Endodermal cell (in vitro differentiated cells): ENCODE results near the gene ZDHHC19. TPM values are rescaled to one million over a fixed set of nuclear protein-coding genes. Genes with fewer than 3 reads are reported as not detected.

ENCODE experiments used
- DNase-seq: peaks from one replicate; pipeline ENCODE4 v3.0.0-alpha.2; 2017
- H3K27ac ChIP-seq: 2 replicates; pipeline ENCODE4 v1.5.1; 2013; ENCODE audit warnings: mild to moderate bottlenecking, low read depth, low read length, moderate library complexity
- H3K27me3 ChIP-seq: 2 replicates; pipeline ENCODE4 v1.6.1; 2013; ENCODE audit warnings: mild to moderate bottlenecking, low read length, moderate library complexity; ENCODE audit not compliant: insufficient read depth, control insufficient read depth, poor library complexity, severe bottlenecking
- H3K36me3 ChIP-seq: 2 replicates; pipeline ENCODE4 v1.7.0; 2013; ENCODE audit warnings: mild to moderate bottlenecking, low read length, moderate library complexity; ENCODE audit not compliant: control insufficient read depth, insufficient read depth
- H3K4me1 ChIP-seq: one replicate; pipeline ENCODE4 v1.7.0; 2013; ENCODE audit warnings: low read length; ENCODE audit not compliant: control insufficient read depth, insufficient read depth
- H3K4me3 ChIP-seq: 2 replicates; pipeline ENCODE4 v1.5.1; 2013; ENCODE audit warnings: mild to moderate bottlenecking, low read length, moderate library complexity
- H3K9ac ChIP-seq: 2 replicates; pipeline ENCODE4 v1.6.1; 2013; ENCODE audit warnings: mild to moderate bottlenecking, low read length, moderate library complexity; ENCODE audit not compliant: poor library complexity, severe bottlenecking; ENCODE audit errors: extremely low read depth
- H3K9me3 ChIP-seq: 2 replicates; pipeline ENCODE4 v1.6.1; 2013; ENCODE audit warnings: mild to moderate bottlenecking, low read length, moderate library complexity; ENCODE audit not compliant: control insufficient read depth
- H3K27ac Mint-ChIP-seq: 2 replicates; pipeline ENCODE4 v1.8.0; 2020; ENCODE audit warnings: mixed read lengths
- H3K27me3 Mint-ChIP-seq: 2 replicates; pipeline ENCODE4 v1.8.0; 2021; ENCODE audit warnings: mild to moderate bottlenecking, mixed read lengths; ENCODE audit not compliant: insufficient read depth
- H3K36me3 Mint-ChIP-seq: 2 replicates; pipeline ENCODE4 v1.8.0; 2020; ENCODE audit warnings: low read depth, mixed read lengths
- H3K4me1 Mint-ChIP-seq: 2 replicates; pipeline ENCODE4 v1.8.0; 2020; ENCODE audit warnings: mixed read lengths
- H3K4me3 Mint-ChIP-seq: 2 replicates; pipeline ENCODE4 v1.8.0; 2020; ENCODE audit warnings: mild to moderate bottlenecking, moderate library complexity, mixed read lengths
- H3K9me3 Mint-ChIP-seq: 2 replicates; pipeline ENCODE4 v1.8.0; 2020; ENCODE audit warnings: mild to moderate bottlenecking, mixed read lengths
- CTCF ChIP-seq: fragments of 200-600 bp; sonication (generic); conservative IDR thresholded peaks from 2 replicates; pipeline ENCODE4 v1.5.0; 2021; ENCODE audit warnings: antibody characterized with exemption, mild to moderate bottlenecking
- WGBS, 2 experiments: methylation state at CpG; one replicate each; pipeline versions ENCODE4 v1.1.5 to v1.1.7; 2013; ENCODE audit warnings: missing lambda C conversion rate in 2 of 2, mixed read lengths in 1 of 2; ENCODE audit not compliant: insufficient coverage in 1 of 2, insufficient read length in 1 of 2; 5-methylcytosine and 5-hydroxymethylcytosine counted together
- total RNA-seq, 2 donors: library from RNA; stranded (reverse); fragmentation: NEBNext Ultra II Directional in 1 of 2; extraction: Animal tissue kit (Norgen Biotek cat#: 25700) in 1 of 2; gene quantifications; 2 replicates in 1 of 2; 3 replicates in 1 of 2; pipeline ENCODE4 v1.2.1, GENCODE V29; 2021

ZDHHC19 gene
- total RNA-seq, 2 donors from 2014 or later: 0.86 TPM; not detected in 1

- no peak overlapping the region for H3K4me3 ChIP-seq
- no peak overlapping the region for H3K27ac ChIP-seq
- Mint-ChIP-seq H3K4me3 (no peak overlapping the region), H3K9me3 (no peaks in the 10 kb centered on the region), H3K36me3 (no peaks in the 10 kb centered on the region), H3K4me1 (no peaks in the 10 kb centered on the region), H3K27me3 (no peaks in the 10 kb centered on the region), H3K27ac (no peak overlapping the region)
- 91 to 100% methylated on average over 4 to 5 of the region's 5 CpGs for WGBS, 2 experiments
- H3K27me3 ChIP-seq: no peaks in the 10 kb centered on the region
- H3K9ac ChIP-seq: no peak overlapping the region
- no peaks in the 10 kb centered on the region for H3K36me3 ChIP-seq
- no peaks in the 10 kb centered on the region for H3K4me1 ChIP-seq
- H3K9me3 ChIP-seq: no peaks in the 10 kb centered on the region
- DNase-seq: no peak
- TF ChIP-seq CTCF: no peak
Measured at GRCh38 chr3:196169836-196170240, 41.4 kb downstream of the ZDHHC19 start.

GRCh38 chr3:196168808-196169391, 42.3 kb downstream of the ZDHHC19 start:
- TF ChIP-seq CTCF: no peak
- Histone ChIP-seq H3K27me3 (no peaks in the 10 kb centered on the region), H3K9ac (no peak overlapping the region), H3K27ac (no peak overlapping the region), H3K4me1 (no peaks in the 10 kb centered on the region), H3K36me3 (no peaks in the 10 kb centered on the region), H3K4me3 (no peak overlapping the region), H3K9me3 (no peaks in the 10 kb centered on the region)
- H3K27me3 Mint-ChIP-seq: no peaks in the 10 kb centered on the region
- H3K9me3 Mint-ChIP-seq: no peaks in the 10 kb centered on the region
- H3K36me3 Mint-ChIP-seq: no peaks in the 10 kb centered on the region
- no peaks in the 10 kb centered on the region for H3K4me1 Mint-ChIP-seq
- H3K4me3 Mint-ChIP-seq: no peak overlapping the region
- 82 to 88% methylated on average over 6 of the region's 6 CpGs for WGBS, 2 experiments
- H3K27ac Mint-ChIP-seq: no peak overlapping the region
- DNase-seq: no peak

- Mint-ChIP-seq H3K36me3 (no peaks in the 10 kb centered on the region), H3K9me3 (no peaks in the 10 kb centered on the region), H3K4me1 (no peaks in the 10 kb centered on the region), H3K4me3 (no peak overlapping the region), H3K27me3 (no peaks in the 10 kb centered on the region), H3K27ac (no peak overlapping the region)
- Histone ChIP-seq H3K9ac (no peak overlapping the region), H3K9me3 (no peaks in the 10 kb centered on the region), H3K4me3 (no peak overlapping the region), H3K4me1 (no peaks in the 10 kb centered on the region), H3K27ac (no peak overlapping the region), H3K27me3 (no peaks in the 10 kb centered on the region), H3K36me3 (no peaks in the 10 kb centered on the region)
- WGBS, 2 experiments: 92 to 96% methylated on average over 4 to 7 of the region's 7 CpGs
- TF ChIP-seq CTCF: no peak
- no peak for DNase-seq
Measured at GRCh38 chr3:196166741-196167140, 44.5 kb downstream of the ZDHHC19 start.
